Activated B cell treated with CpG ODN at 0.5 μM for 24 hours (primary cell): ENCODE data around the gene MORN1. TPM values are rescaled to one million over a fixed set of nuclear protein-coding genes. Genes with fewer than 3 reads are reported as not detected.

ENCODE experiments used
- ATAC-seq: fragments of 200-7000 bp; cut with Tn5 transposase; one replicate; pipeline ENCODE4 v1.10.0; 2021; ENCODE audit warnings: low read depth, mild to moderate bottlenecking, moderate library complexity
- CTCF ChIA-PET: fragments of 350-600 bp; sonication (Branson Sonifier 250); formaldehyde crosslinking; loops from one replicate; lab custom pipeline; 2021; ENCODE audit warnings: antibody characterized with exemption; lab: Charles Lee
- POLR2A ChIA-PET: fragments of 350-600 bp; sonication (Branson Sonifier 250); formaldehyde crosslinking; loops from one replicate; lab custom pipeline; 2021; ENCODE audit warnings: antibody characterized with exemption; lab: Charles Lee
- DNase-seq: peaks from one replicate; pipeline ENCODE4 v3.0.0; 2022
- H3K27ac Mint-ChIP-seq: one replicate; pipeline ENCODE4 v1.8.0; 2020; ENCODE audit warnings: mixed read lengths
- H3K27me3 Mint-ChIP-seq: one replicate; pipeline ENCODE4 v1.8.0; 2021; ENCODE audit warnings: mixed read lengths
- H3K36me3 Mint-ChIP-seq: one replicate; pipeline ENCODE4 v1.8.0; 2021; ENCODE audit warnings: low read depth, mixed read lengths
- H3K4me1 Mint-ChIP-seq: one replicate; pipeline ENCODE4 v1.8.0; 2021; ENCODE audit warnings: mixed read lengths
- H3K4me3 Mint-ChIP-seq: one replicate; pipeline ENCODE4 v1.8.0; 2020; ENCODE audit warnings: mild to moderate bottlenecking, mixed read lengths
- H3K9me3 Mint-ChIP-seq: one replicate; pipeline ENCODE4 v1.8.0; 2020; ENCODE audit warnings: mixed read lengths
- CTCF ChIP-seq: fragments of 200-600 bp; IDR thresholded peaks from one replicate; pipeline ENCODE4 v1.8.0; 2022; ENCODE audit warnings: antibody characterized with exemption, mild to moderate bottlenecking
- intact Hi-C: fragments of 100-400 bp; cut with micrococcal nuclease; formaldehyde crosslinking; loops from one replicate; pipeline ENCODE4 v1.15.1; 2024
- total RNA-seq: library from RNA; stranded (reverse); gene quantifications from 2 replicates; pipeline ENCODE4 v1.2.3, GENCODE V29; 2022

The MORN1 gene
- total RNA-seq, 1 donor from 2014 or later: 17.8 TPM

GRCh38 chr1:2314273-2314802 is 77.0 kb downstream of the MORN1 start:
- H3K27ac Mint-ChIP-seq: no peak overlapping the region
- TF ChIP-seq CTCF: no peak
- ChIA-PET POLR2A (interaction anchor here (0.6 to 7.7 kb wide), 13 partner anchors 13 to 1381 kb away, joined by 3 to 100 read pairs (median 5); partner anchors contain the start of gene PRKCZ), CTCF (interaction anchor here (1.1 to 2.9 kb wide), 5 partner anchors 13 to 119 kb away, joined by 3 to 17 read pairs (median 10); partner anchors contain the start of gene FAAP20)
- intact Hi-C loops: loop anchor here (2.0 to 5.0 kb wide), 3 partner anchors 58 to 233 kb away; no protein-coding TSS in a partner anchor
- DNase-seq: no peak
- peak overlapping the region; percentile 44 for H3K4me3 Mint-ChIP-seq
- ATAC-seq: no peak
- peaks cover 37% of the 10 kb centered on the region for H3K4me1 Mint-ChIP-seq
- H3K27me3 Mint-ChIP-seq: no peaks in the 10 kb centered on the region
- H3K36me3 Mint-ChIP-seq: peaks cover 2% of the 10 kb centered on the region
- H3K9me3 Mint-ChIP-seq: no peaks in the 10 kb centered on the region

GRCh38 chr1:2313651-2314261 is 77.6 kb downstream of the MORN1 start:
- intact Hi-C loops: loop anchor here (2.0 to 5.0 kb wide), 3 partner anchors 57 to 234 kb away; no protein-coding TSS in a partner anchor
- Mint-ChIP-seq H3K4me1 (peaks cover 37% of the 10 kb centered on the region), H3K4me3 (peak overlapping the region; percentile 44), H3K27ac (no peak overlapping the region), H3K27me3 (no peaks in the 10 kb centered on the region), H3K36me3 (peaks cover 5% of the 10 kb centered on the region), H3K9me3 (no peaks in the 10 kb centered on the region)
- no peak for DNase-seq
- ATAC-seq: no peak
- ChIA-PET CTCF (interaction anchor here (1.1 to 2.9 kb wide), 2 partner anchors 85 to 119 kb away, joined by 3 to 17 read pairs; partner anchors contain the start of gene FAAP20), POLR2A (interaction anchor here (0.5 to 7.7 kb wide), 6 partner anchors 13 to 108 kb away, joined by 3 to 100 read pairs (median 7); partner anchors contain the start of genes MORN1 and RER1)
- no peak for TF ChIP-seq CTCF

GRCh38 chr1:2312515-2313301 is 78.6 kb downstream of the MORN1 start:
- POLR2A ChIA-PET: interaction anchor here (0.8 to 7.7 kb wide), 7 partner anchors 12 to 117 kb away, joined by 3 to 100 read pairs (median 7); partner anchors contain the start of genes FAAP20, MORN1 and RER1
- TF ChIP-seq CTCF: no peak
- ATAC-seq (no peak), DNase-seq (no peak)
- intact Hi-C loops: loop anchor here (5.0 kb wide), 1 partner anchor 235 kb away; no protein-coding TSS in a partner anchor
- H3K4me1 Mint-ChIP-seq: peaks cover 44% of the 10 kb centered on the region
- peak overlapping the region; percentile 64 for H3K27ac Mint-ChIP-seq
- peaks cover 15% of the 10 kb centered on the region for H3K36me3 Mint-ChIP-seq
- H3K27me3 Mint-ChIP-seq: no peaks in the 10 kb centered on the region
- CTCF ChIA-PET: interaction anchor here (0.8 to 3.0 kb wide), 6 partner anchors 9 to 118 kb away, joined by 5 to 18 read pairs (median 8); partner anchors contain the start of gene FAAP20
- H3K9me3 Mint-ChIP-seq: no peaks in the 10 kb centered on the region
- no peak overlapping the region for H3K4me3 Mint-ChIP-seq

GRCh38 chr1:2312160-2312514 is 79.2 kb downstream of the MORN1 start:
- no peak for TF ChIP-seq CTCF
- DNase-seq (no peak), ATAC-seq (no peak)
- CTCF ChIA-PET: interaction anchor here (0.6 to 3.0 kb wide), 9 partner anchors 9 to 117 kb away, joined by 3 to 18 read pairs (median 5); partner anchors contain the start of gene FAAP20
- intact Hi-C loops: loop anchor here (5.0 kb wide), 1 partner anchor 235 kb away; no protein-coding TSS in a partner anchor
- no peaks in the 10 kb centered on the region for H3K27me3 Mint-ChIP-seq
- no peaks in the 10 kb centered on the region for H3K9me3 Mint-ChIP-seq
- peak overlapping the region; percentile 64 for H3K27ac Mint-ChIP-seq
- POLR2A ChIA-PET: interaction anchor here (0.8 to 7.7 kb wide), 11 partner anchors 11 to 117 kb away, joined by 3 to 100 read pairs (median 6); partner anchors contain the start of genes FAAP20, MORN1 and RER1
- H3K4me1 Mint-ChIP-seq: peaks cover 45% of the 10 kb centered on the region
- H3K36me3 Mint-ChIP-seq: peaks cover 20% of the 10 kb centered on the region
- no peak overlapping the region for H3K4me3 Mint-ChIP-seq
